T-helper 22 cell (primary cell): ENCODE measurements around the gene VAV3.
"Not testable (repeated sequence)": the region's sequence is repeated elsewhere in the genome, so short reads cannot be mapped to it uniquely, and the experiment has no call there.

Experiments
- DNase-seq: peaks from one replicate; pipeline ENCODE4 v3.0.0-alpha.2; 2020; ENCODE audit warnings: low read depth

Gene VAV3

DNA sequence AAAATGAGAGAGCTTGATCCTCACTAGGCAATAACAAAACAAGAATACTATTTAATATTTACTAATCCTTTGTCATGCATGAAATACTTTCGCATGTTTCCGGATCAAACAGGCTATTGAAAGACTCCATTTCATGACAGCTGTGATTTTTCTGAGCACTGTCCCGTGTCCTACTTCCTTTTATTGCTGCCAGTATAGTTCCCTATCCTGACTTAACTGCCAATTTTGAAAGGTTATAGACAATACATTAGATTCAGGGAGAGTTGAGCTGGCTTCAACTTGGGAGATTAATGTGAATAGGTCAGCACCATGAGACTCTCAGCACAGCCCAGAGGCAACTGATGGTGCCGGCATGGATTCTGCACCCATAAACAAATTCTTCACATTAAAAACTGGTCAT, 225.8 kb downstream of the VAV3 start:
- no peak for DNase-seq

GRCh38 chr1:107733401-107733800, 231.6 kb downstream of the VAV3 start:
- DNase-seq: not testable (repeated sequence)

GRCh38 chr1:107727866-107728265, 237.1 kb downstream of the VAV3 start:
- no peak for DNase-seq

DNA sequence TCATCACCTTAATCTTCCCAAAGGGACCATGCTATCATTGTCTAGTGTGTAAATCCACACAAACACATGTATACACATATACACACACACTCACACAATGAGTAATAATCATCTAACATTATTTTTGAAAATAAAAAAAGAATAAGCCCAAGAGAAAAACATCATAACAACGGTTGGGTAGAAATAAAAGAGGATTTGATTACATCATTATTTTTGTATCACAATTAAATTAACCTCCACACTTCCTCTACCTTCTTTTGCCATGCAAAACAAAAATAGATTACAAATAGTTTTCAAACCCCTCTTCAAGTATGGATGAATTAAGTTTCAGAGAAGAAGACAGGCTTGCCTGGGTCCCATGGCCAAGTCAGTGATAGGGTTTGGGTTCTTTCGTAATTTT, 238.1 kb downstream of the VAV3 start:
- no peak for DNase-seq

GRCh38 chr1:107724648-107725047, 240.3 kb downstream of the VAV3 start:
- no peak for DNase-seq

DNA sequence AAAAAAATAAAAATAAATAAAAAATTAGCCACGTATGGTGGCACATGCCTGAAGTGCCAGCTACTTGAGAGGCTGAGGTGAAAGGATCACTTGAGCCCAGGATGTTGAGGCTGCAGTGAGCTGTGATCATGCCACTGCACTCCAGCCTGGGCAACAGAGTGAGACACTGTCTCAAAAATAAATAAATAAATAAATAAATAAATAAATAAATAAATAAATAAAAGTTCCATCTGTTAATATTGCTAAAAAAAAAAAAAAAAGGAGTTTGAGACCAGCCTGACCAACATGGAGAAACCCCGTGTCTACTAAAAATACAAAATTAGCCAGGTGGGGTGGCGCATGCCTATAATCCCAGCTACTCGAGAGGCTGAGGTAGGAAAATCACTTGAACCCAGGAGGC, 244.8 kb downstream of the VAV3 start:
- DNase-seq: not testable (repeated sequence)

- no peak for DNase-seq
These were observed 255.0 kb downstream of the VAV3 start for GRCh38 chr1:107710005-107710404.

DNA sequence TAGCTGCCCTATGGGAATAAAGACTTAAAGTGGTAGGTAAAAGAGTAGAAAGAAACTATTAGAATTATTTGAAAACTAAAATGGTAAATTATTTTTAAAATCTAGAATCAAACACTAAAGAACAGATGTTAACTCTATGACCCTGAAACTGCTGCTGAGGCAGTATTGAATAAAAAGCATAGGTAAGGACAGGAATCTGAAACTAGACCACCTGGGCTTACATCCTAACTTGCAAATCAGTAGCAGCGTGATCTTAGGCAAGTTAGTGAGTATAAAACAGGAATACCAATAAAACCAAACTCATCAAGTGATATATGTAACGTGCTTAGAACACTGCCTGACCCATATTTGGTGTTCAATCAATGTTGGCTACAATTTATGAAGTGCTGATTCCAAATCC, 257.9 kb downstream of the VAV3 start:
- DNase-seq: no peak

- DNase-seq: no peak
These were observed 258.8 kb downstream of the VAV3 start for GRCh38 chr1:107706182-107706581.

- no peak for DNase-seq
These were observed 260.1 kb downstream of the VAV3 start for GRCh38 chr1:107704911-107705310.

- no peak for DNase-seq
These were observed 261.9 kb downstream of the VAV3 start for GRCh38 chr1:107702946-107703571.

GRCh38 chr1:107700651-107701050, 264.3 kb downstream of the VAV3 start:
- DNase-seq: not testable (repeated sequence)

GRCh38 chr1:107698161-107698560, 266.8 kb downstream of the VAV3 start:
- DNase-seq: no peak

GRCh38 chr1:107695341-107695740, 269.6 kb downstream of the VAV3 start:
- no peak for DNase-seq

DNA sequence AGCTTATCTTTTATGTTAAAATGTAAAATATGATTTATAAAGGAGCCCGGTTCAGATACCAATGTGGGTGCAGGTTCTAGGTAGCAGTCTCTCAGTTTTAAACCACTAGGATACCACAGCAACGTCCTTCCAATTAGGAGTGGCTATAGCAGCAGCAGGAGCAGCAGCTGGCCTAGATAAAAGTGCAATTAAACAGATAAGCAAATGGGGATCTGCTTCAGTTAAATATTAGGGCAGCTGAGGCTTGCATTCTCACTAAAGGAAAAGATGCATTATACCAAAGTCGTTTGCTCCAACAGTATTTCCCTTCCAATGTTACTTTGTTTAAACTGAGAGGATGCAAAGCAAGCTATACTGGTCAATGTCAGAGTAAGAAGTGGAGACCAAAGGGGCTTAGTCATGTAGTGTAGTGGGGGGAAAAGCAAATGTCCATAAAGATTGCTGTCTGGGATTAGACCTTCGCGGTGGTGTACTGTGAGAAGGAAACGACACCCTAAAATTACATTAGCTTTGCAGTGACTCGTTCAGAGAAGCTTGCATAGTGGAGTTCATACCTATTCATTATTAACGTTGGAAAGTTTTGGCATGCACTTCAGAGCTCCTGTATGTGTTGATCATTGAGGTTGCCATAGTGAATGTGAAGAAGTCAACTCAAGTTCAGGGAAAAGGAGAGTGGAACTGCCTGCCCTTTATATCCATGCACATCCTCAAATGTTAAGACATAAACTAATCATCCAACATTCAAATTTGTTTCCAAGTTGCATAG, 272.2 kb downstream of the VAV3 start:
- DNase-seq: no peak

GRCh38 chr1:107691540-107691939, 273.4 kb downstream of the VAV3 start:
- no peak for DNase-seq

GRCh38 chr1:107690491-107690890, 274.5 kb downstream of the VAV3 start:
- DNase-seq: no peak

GRCh38 chr1:107689733-107690132, 275.2 kb downstream of the VAV3 start:
- DNase-seq: no peak

DNA sequence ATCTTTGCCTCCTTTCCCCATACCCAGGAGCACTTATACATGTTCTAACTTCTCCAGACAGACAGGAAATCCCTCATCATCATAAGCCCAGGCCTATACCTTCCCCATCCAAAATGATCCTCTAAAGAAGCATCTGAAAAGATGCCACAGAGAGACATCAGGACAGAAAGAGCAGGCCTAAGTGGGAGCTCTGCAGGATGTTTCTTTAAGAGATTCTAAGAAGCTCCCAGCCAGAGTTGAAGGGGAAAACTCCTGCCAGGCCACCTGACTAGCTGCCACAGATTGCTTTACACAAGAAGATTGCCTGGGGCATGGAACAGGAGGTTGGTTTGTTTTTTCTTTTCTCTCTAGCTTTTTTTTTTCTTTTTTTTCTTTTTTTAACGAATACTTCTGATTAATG, 275.8 kb downstream of the VAV3 start:
- DNase-seq: no peak

DNA sequence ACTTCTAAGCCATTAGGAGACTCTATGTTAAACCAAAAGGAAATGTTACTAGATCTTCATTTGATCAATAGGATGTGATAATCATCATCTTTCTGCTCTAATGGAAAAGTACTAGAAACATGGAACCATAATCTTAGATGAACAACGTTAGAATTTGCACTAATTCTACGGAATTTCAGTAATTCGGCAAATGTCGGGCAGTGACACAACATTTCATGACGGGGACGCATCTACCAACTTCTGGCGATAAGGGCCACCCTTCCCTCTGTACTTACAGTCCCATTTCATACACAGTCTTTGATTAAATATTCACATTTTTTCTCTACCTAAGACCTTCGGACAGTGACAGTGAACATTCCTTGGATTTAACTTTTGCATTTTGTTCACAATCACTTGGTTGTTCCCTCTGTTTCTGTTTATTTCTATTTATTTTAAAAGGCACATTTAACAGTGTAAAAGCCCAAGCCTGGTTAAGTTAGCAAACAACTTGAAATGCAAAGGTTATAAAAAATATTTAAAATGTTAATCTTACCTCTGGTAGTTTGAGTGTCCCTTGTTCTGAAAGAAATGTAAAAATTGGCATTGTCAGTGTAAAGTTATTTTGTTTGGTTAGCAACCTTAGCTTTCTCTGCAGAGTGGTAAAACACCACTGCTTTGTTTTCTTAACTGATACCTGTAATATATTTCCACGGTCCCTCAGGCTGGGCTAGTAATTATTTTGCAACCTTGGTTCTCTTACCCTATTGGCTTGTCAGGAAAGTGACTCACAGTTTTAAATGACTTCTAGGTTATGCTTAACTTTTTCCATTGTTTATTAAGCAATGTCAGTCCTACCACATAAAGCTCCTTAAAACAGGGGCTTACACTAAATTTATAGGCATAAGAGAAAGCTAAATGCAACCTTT, 276.9 kb downstream of the VAV3 start:
- no peak for DNase-seq

DNA sequence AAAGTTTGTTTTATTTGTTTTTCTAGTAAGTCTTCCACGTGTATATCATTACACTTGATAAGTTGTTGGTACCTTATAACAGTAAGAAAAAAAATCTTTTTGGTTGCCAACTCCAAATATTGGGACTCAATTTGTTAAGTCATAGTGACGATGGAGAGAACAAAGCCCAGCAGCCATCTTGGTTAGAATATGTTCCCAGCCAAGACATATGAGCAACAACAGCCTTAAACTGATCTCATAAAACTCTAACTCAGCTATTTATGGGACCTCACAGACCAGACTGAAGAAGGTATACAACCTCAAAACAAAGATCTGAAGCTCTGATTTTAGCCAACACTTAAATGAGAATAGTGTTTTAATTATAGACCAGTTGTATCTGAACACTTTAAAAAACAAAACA, 281.3 kb downstream of the VAV3 start:
- no peak for DNase-seq

DNA sequence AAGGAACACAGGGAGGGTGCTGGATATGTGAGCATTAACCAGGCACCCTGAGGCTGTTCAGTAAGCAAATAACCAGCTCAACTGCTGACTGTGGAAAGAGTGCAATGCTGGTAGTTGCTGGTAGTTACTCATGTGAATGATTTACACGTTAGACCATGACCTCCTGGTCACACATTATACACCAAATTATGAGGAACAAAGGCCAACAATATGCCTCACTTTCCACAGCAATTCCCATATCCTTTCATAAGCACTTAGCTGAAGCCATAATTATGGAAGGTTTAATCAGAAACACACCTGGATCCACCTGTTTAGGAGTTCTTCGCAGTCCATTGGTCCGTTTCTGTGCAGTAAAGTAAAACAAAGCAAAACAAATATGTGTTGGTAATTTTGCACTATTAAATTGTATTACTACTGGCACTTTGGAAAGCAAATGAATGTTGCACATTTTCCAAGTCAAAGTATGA, 281.8 kb downstream of the VAV3 start:
- no peak for DNase-seq

GRCh38 chr1:107682467-107682866, 282.5 kb downstream of the VAV3 start:
- no peak for DNase-seq
